Pancreas (tissue), 10 donors: ENCODE measurements around the gene DNAL1. TPM values are rescaled to one million over a fixed set of nuclear protein-coding genes. Genes with fewer than 3 reads are reported as not detected.

Experiments used
- ATAC-seq, 4 donors: fragments of 200-7000 bp; cut with Tn5 transposase; one replicate each; pipeline versions ENCODE4 v1.8.0 to v1.9.1; 2020; ENCODE audit warnings: mild to moderate bottlenecking in 4 of 4, moderate library complexity in 4 of 4
- DNase-seq, 6 donors: peaks; one replicate each; pipeline ENCODE4 v3.0.0-alpha.2; 2020
- FAIRE-seq: peaks from 2 replicates; lab custom pipeline; 2012; peaks lifted over from hg19 to GRCh38; lab: Jason Lieb, UNC
- H3K27ac ChIP-seq, 4 donors: fragments of 200-600 bp; sonication (generic); 1 replicate in 3 of 4; 2 replicates in 1 of 4; pipeline versions ENCODE4 v1.5.0 to v1.8.0; 2020
- H3K27me3 ChIP-seq, 4 donors: fragments of 200-600 bp; one replicate each; pipeline ENCODE4 v1.8.0; 2021
- H3K36me3 ChIP-seq, 3 donors: fragments of 200-600 bp; sonication (generic) in 1 of 3; one replicate each; pipeline versions ENCODE4 v1.5.0 to v1.8.0; 2020 to 2021
- H3K4me1 ChIP-seq, 3 donors: fragments of 200-600 bp; one replicate each; pipeline ENCODE4 v1.8.0; 2021
- H3K4me3 ChIP-seq, 4 donors: fragments of 200-600 bp; sonication (generic) in 2 of 4; one replicate each; pipeline versions ENCODE4 v1.5.0 to v1.8.0; 2020 to 2021
- H3K9me3 ChIP-seq, 4 donors: fragments of 200-600 bp; one replicate each; pipeline ENCODE4 v1.8.0; 2021
- WGBS, 2 donors: extraction: QIAGEN DNeasy Blood & Tissue Kit; methylation state at CpG; one replicate each; pipeline ENCODE4 v1.1.7; 2013; 5-methylcytosine and 5-hydroxymethylcytosine counted together
- intact Hi-C, 3 donors: fragments of 100-400 bp; cut with DNase I; formaldehyde crosslinking; loops; one replicate each; pipeline versions ENCODE4 v1.11.1 to v1.14.2; 2022
- polyA plus RNA-seq, 2 donors: library from polyadenylated mRNA; stranded (reverse); fragments of 200-250 nt; gene quantifications; one replicate each; pipeline ENCODE4 v1.2.3, GENCODE V29; 2013
- total RNA-seq, 6 donors: library from RNA; stranded (reverse); fragmentation: NEBNext Ultra II Directional in 4 of 6; extraction: Animal tissue kit (Norgen Biotek cat#: 25700) in 4 of 6; gene quantifications; one replicate each; pipeline versions ENCODE4 v1.2.1 to v1.2.4, GENCODE V29; 2021 to 2023
- TF ChIP-seq, protein P1 (sequence below), 4 donors: fragments of 200-600 bp; sonication (generic) in 3 of 4; IDR thresholded peaks; one replicate each; pipeline versions ENCODE4 v1.5.0 to v1.8.0; 2021; ENCODE audit warnings: antibody characterized with exemption in 4 of 4
- donor health status: healthy with polysubstance abuse.
- donor health status: DM: no; HTN: no; CAD: no; lungs with moderate emphysema.
- donor health status: DM: no; HTN: no; CAD: no.
- donor health status: control.
- donor health status: control.
- donor health status: Bipolar disorder and iron deficiency.
- donor health status: DM: yes; HTN: yes; CAD: no.
- donor health status: DM: no; HTN: no; CAD: no.
- donor health status: DM: no; HTN: no; CAD: no.
- donor health status: DM: yes; HTN: yes; CAD: no.

Gene DNAL1
- total and polyA plus RNA-seq, 8 donors = 3.2 to 9.2 (median 5.2) TPM

DNA sequence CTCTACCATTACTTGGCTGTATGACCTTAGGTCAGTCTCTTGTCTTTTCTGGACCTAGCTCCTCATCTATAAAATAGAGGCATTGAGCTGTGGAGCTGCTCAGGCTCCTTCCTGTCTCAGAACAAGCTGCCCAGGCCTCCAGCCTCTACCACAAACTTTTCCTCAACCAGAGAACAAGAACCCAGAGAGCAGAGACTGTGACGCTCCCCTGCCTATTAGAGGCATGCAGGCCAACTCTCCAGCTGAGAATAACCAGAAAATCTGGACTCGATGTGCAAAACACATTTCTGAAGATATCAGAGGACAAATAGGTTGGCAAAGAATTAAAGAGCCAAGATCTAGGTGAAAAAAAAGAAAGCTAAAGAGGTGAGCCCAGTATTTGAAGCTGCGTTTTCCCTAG, 87.2 kb downstream of the DNAL1 start:
- Histone ChIP-seq H3K36me3 (peaks cover 3 to 32% (median 9%) of the 10 kb centered on the region in 3 donors), H3K27ac (no peak overlapping the region), H3K27me3 (no peaks in the 10 kb centered on the region), H3K9me3 (no peaks in the 10 kb centered on the region), H3K4me3 (no peak overlapping the region), H3K4me1 (no peaks in the 10 kb centered on the region)
- FAIRE-seq (no peak), DNase-seq (no peak), ATAC-seq (no peak)
- TF ChIP-seq, protein P1, sequence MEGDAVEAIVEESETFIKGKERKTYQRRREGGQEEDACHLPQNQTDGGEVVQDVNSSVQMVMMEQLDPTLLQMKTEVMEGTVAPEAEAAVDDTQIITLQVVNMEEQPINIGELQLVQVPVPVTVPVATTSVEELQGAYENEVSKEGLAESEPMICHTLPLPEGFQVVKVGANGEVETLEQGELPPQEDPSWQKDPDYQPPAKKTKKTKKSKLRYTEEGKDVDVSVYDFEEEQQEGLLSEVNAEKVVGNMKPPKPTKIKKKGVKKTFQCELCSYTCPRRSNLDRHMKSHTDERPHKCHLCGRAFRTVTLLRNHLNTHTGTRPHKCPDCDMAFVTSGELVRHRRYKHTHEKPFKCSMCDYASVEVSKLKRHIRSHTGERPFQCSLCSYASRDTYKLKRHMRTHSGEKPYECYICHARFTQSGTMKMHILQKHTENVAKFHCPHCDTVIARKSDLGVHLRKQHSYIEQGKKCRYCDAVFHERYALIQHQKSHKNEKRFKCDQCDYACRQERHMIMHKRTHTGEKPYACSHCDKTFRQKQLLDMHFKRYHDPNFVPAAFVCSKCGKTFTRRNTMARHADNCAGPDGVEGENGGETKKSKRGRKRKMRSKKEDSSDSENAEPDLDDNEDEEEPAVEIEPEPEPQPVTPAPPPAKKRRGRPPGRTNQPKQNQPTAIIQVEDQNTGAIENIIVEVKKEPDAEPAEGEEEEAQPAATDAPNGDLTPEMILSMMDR (IDR thresholded peaks at IDR 0.05) = no peak
- intact Hi-C loops = no loop called here
- WGBS, 2 donors = 69 to 71% methylated on average over 3 of the region's 3 CpGs

DNA sequence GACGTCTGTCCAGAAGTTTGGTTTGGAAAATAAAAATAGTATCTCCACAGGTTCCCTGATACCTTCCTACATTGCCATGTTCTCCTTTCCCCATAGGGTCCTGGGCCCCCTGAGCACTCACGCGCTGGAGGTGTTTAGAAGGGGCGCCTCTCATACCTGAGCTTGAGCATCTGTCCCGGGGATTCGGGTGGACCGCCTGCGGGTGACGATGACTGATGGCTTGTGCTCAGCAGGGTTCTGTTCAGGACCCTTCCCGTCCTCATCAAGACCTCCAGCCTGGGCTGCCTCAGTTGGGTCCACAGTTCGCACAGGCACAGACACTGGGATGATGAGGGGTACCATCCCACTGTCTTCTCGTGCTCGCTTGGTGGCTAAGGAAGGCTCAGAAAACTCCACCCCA, 92.1 kb downstream of the DNAL1 start:
- peak in 1 of 6 donors; percentile 27 for DNase-seq
- no peak for FAIRE-seq
- H3K27ac ChIP-seq = no peak overlapping the region
- TF ChIP-seq, protein P1 (IDR thresholded peaks at IDR 0.05) = no peak
- whole genome bisulfite sequencing, 2 donors = 88 to 91% methylated on average over 13 of the region's 13 CpGs
- no peaks in the 10 kb centered on the region for H3K27me3 ChIP-seq
- peaks cover 2 to 34% (median 19%) of the 10 kb centered on the region in 3 donors for H3K36me3 ChIP-seq
- peaks cover 18 to 24% (median 21%) of the 10 kb centered on the region in 3 donors for H3K4me1 ChIP-seq
- no peak for ATAC-seq
- H3K9me3 ChIP-seq = no peaks in the 10 kb centered on the region
- no peak overlapping the region for H3K4me3 ChIP-seq
- intact Hi-C loops = no loop called here

DNA sequence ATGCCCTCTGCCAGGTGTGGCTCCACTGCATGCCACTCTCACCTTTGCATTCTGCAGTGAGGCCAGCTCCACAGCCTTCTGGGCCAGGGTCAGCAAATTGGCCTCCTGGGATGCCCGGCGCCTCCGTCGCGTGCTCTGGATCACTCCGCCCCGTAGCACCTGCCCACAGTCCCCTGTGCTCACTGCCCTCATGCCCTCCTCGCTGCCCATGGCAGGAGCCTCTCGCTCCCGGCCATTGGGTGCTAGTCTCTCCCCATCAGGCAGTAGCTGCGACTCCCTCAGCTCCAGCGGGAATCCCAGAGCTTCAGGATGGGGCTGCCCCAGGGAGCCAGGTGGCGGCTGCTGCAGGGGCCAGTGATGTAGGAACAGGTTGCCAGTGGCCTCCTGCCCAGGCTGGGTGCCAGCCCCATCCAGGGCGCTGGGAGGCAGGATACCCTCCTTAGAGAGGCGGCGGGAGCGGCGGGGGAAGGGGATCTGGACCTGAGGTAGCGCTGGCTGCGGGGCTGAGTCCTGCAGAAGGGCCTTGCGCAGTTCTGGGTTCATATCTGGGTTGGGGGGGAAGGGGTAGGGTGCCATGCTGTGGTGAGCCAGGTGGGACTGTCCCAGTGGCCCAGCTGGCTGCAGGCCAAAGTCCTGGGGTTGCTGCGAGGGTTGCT, 93.9 kb downstream of the DNAL1 start:
- no peak for ATAC-seq
- H3K36me3 ChIP-seq = peaks cover 2 to 34% (median 19%) of the 10 kb centered on the region in 3 donors
- H3K4me1 ChIP-seq = peaks cover 24 to 37% (median 35%) of the 10 kb centered on the region in 3 donors
- WGBS, 2 donors = 91 to 93% methylated on average over 14 to 22 of the region's 22 CpGs
- peak overlapping the region in 1 of 4 donors; percentile 5 for H3K27ac ChIP-seq
- H3K9me3 ChIP-seq = no peaks in the 10 kb centered on the region
- peak in 2 of 6 donors; percentile 63 to 72 for DNase-seq
- H3K4me3 ChIP-seq = no peak overlapping the region
- intact Hi-C loops = no loop called here
- H3K27me3 ChIP-seq = no peaks in the 10 kb centered on the region
- no peak for FAIRE-seq
- TF ChIP-seq, protein P1 (IDR thresholded peaks at IDR 0.05) = no peak

DNA sequence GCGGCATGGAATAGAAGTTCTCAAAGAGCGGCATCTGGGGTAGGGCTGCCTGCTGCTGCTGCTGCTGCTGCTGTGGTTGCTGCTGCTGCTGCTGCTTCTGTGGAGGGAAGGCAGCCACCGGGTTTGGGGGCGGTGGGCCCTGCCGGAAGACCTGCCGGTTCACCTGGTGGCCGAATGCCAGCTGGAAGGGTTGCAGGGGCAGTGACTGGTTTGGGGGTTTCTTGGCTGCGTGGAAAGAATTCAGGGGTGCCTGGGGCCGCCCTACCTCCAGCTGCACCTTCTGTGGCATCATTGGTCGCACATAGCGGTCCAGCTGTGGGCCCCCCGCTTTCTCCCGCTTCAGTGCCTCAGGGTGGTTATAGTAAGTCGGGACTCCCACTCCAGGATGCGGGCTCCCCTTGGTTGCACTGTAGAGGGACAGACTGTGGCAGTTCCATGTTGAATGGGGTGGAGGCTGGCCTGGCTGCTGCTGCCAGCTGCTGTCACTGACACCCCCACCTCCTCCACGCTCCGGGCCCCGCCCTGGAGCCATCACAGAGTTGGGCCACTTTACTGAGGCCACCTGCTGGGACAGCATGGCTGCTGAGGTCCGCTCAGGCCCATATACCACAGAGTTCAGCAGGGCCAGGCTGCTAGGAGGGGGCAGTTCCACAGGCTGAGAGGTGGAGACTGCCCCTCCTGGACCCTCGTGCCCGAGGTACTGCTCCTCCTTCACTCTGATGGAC, 94.5 kb downstream of the DNAL1 start:
- no peak for ATAC-seq
- no peak for FAIRE-seq
- TF ChIP-seq, protein P1 (IDR thresholded peaks at IDR 0.05) = no peak
- Histone ChIP-seq H3K27ac (peak overlapping the region in 2 of 4 donors; percentile 5 to 79), H3K27me3 (no peaks in the 10 kb centered on the region), H3K4me1 (peaks cover 31 to 44% (median 42%) of the 10 kb centered on the region in 3 donors), H3K9me3 (no peaks in the 10 kb centered on the region), H3K36me3 (peaks cover 2 to 34% (median 19%) of the 10 kb centered on the region in 3 donors), H3K4me3 (no peak overlapping the region)
- WGBS, 2 donors = 81 to 87% methylated on average over 20 to 21 of the region's 21 CpGs
- DNase-seq = no peak
- intact Hi-C loops = no loop called here
